Measurements from ENCODE around the gene SREBF1. TPM values are rescaled to one million over a fixed set of nuclear protein-coding genes. Genes with fewer than 3 reads are reported as not detected.
"Not testable (repeated sequence)": the region's sequence is repeated elsewhere in the genome, so short reads cannot be mapped to it uniquely, and the experiment has no call there.

The SREBF1 gene
- polyA plus RNA-seq, 1 donor = 26.3 TPM

GRCh38 chr17:17809531-17810083 is 27.2 kb downstream of the SREBF1 start:
- no peak for DNase-seq

- DNase-seq = no peak
Observed at GRCh38 chr17:17808706-17809432, 27.9 kb downstream of the SREBF1 start.

- not testable (repeated sequence) for DNase-seq
Observed at GRCh38 chr17:17808200-17808599, 28.6 kb downstream of the SREBF1 start.

- DNase-seq = no peak
Observed at GRCh38 chr17:17807440-17807839, 29.3 kb downstream of the SREBF1 start.

- DNase-seq = no peak
Observed at GRCh38 chr17:17806611-17807274, 30.0 kb downstream of the SREBF1 start.

- no peak for DNase-seq
Observed at GRCh38 chr17:17806035-17806434, 30.8 kb downstream of the SREBF1 start.

- no peak for DNase-seq
Observed at GRCh38 chr17:17805575-17805974, 31.2 kb downstream of the SREBF1 start.

- DNase-seq = no peak
Observed at GRCh38 chr17:17804007-17804406, 32.8 kb downstream of the SREBF1 start.

GRCh38 chr17:17801800-17802481 is 34.8 kb downstream of the SREBF1 start:
- DNase-seq = no peak

- no peak for DNase-seq
Observed at GRCh38 chr17:17800504-17801021, 36.2 kb downstream of the SREBF1 start.

- no peak for DNase-seq
Observed at GRCh38 chr17:17798573-17799255, 38.1 kb downstream of the SREBF1 start.

GRCh38 chr17:17798010-17798556 is 38.7 kb downstream of the SREBF1 start:
- DNase-seq = no peak

- no peak for DNase-seq
Observed at GRCh38 chr17:17797119-17797809, 39.5 kb downstream of the SREBF1 start.

- no peak for DNase-seq
Observed at GRCh38 chr17:17796787-17797061, 40.1 kb downstream of the SREBF1 start.

- DNase-seq = no peak
Observed at GRCh38 chr17:17795946-17796786, 40.6 kb downstream of the SREBF1 start.

GRCh38 chr17:17795296-17795695 is 41.5 kb downstream of the SREBF1 start:
- no peak for DNase-seq

- DNase-seq = no peak
Observed at GRCh38 chr17:17794382-17794781, 42.4 kb downstream of the SREBF1 start.

GRCh38 chr17:17793378-17794214 is 43.2 kb downstream of the SREBF1 start:
- no peak for DNase-seq

GRCh38 chr17:17792551-17793377 is 44.0 kb downstream of the SREBF1 start:
- no peak for DNase-seq

Data from hindlimb muscle (tissue), 1 donor.